Gastrocnemius medialis (tissue), 4 donors: ENCODE measurements around the gene PFDN1. TPM values are rescaled to one million over a fixed set of nuclear protein-coding genes. Genes with fewer than 3 reads are reported as not detected.

Experiments
- ATAC-seq, 2 donors: fragments of 150-250 bp; one replicate each; pipeline ENCODE4 v1.9.1; 2016
- DNase-seq, 2 donors: peaks; one replicate each; pipeline ENCODE4 v3.0.0-alpha.2; 2019
- H3K27ac ChIP-seq, 4 donors: fragments of 200-600 bp; sonication (generic); 1 replicate in 1 of 4; 2 replicates in 3 of 4; pipeline ENCODE4 v1.5.1; 2016 to 2018; ENCODE audit warnings: mild to moderate bottlenecking in 2 of 4, moderate library complexity in 1 of 4
- H3K27me3 ChIP-seq, 3 donors: fragments of 200-600 bp; sonication (generic) in 2 of 3; 1 replicate in 1 of 3; 2 replicates in 2 of 3; pipeline versions ENCODE4 v1.5.1 to v1.6.0; 2016 to 2019; ENCODE audit warnings: mild to moderate bottlenecking in 1 of 3, moderate library complexity in 1 of 3
- H3K36me3 ChIP-seq, 2 donors: fragments of 200-600 bp; sonication (generic) in 1 of 2; one replicate each; pipeline ENCODE4 v1.5.1; 2017 to 2018
- H3K4me1 ChIP-seq, 2 donors: fragments of 200-600 bp; sonication (generic) in 1 of 2; one replicate each; pipeline ENCODE4 v1.5.1; 2016 to 2017; ENCODE audit warnings: mild to moderate bottlenecking in 2 of 2
- H3K4me3 ChIP-seq, 4 donors: fragments of 200-600 bp; sonication (generic) in 3 of 4; 1 replicate in 1 of 4; 2 replicates in 3 of 4; pipeline ENCODE4 v1.5.1; 2016 to 2019; ENCODE audit warnings: mild to moderate bottlenecking in 2 of 4
- H3K9me3 ChIP-seq, 3 donors: fragments of 200-600 bp; sonication (generic) in 2 of 3; 1 replicate in 1 of 3; 2 replicates in 2 of 3; pipeline ENCODE4 v1.5.1; 2016 to 2019
- CTCF ChIP-seq, 5 experiments: fragments of 450-650 bp in 3 of 5; fragments of 200-600 bp in 2 of 5; sonication (generic) in 2 of 5; IDR thresholded peaks in 4 of 5; conservative IDR thresholded peaks in 1 of 5; 1 replicate in 4 of 5; 2 replicates in 1 of 5; pipeline ENCODE4 v1.5.1; 2016 to 2019; ENCODE audit warnings: antibody characterized with exemption in 5 of 5, mild to moderate bottlenecking in 3 of 5, moderate library complexity in 3 of 5
- POLR2A ChIP-seq, 2 donors: fragments of 450-650 bp; IDR thresholded peaks; one replicate each; pipeline ENCODE4 v1.6.1; 2017; ENCODE audit warnings: antibody characterized with exemption in 2 of 2, mild to moderate bottlenecking in 2 of 2, moderate library complexity in 2 of 2
- in situ Hi-C, 4 donors: fragments of 200-750 bp; cut with MboI; loops; one replicate each; pipeline versions ENCODE4 v1.15.0 to v1.8.0; 2017; ENCODE audit warnings: low sequenced_read_pairs in 4 of 4
- intact Hi-C: fragments of 100-400 bp; cut with DNase I; formaldehyde crosslinking; loops from one replicate; pipeline ENCODE4 v1.15.1; 2023; ENCODE audit warnings: low total_unique reads
- total RNA-seq, 4 donors: library from RNA; depleted of rRNA; stranded (reverse); fragments of >200 nt; gene quantifications; one replicate each; pipeline versions ENCODE4 v1.1.0 to v1.2.3, GENCODE V29; 2016

The PFDN1 gene
- total RNA-seq, 4 donors from 2014 or later: 47.9 to 81.0 (median 77.9) TPM

- TF ChIP-seq CTCF (IDR thresholded peaks at IDR 0.05 in 4 of 5, conservative IDR thresholded peaks at IDR 0.05 in 1 of 5) (no peak), POLR2A (IDR thresholded peaks at IDR 0.05) (no peak)
- no peak for ATAC-seq
- peak overlapping the region; percentile 69 to 79 (median 73) for H3K27ac ChIP-seq
- no peak overlapping the region for H3K4me3 ChIP-seq
- DNase-seq: no peak
- H3K9me3 ChIP-seq: no peaks in the 10 kb centered on the region
- in situ Hi-C loops (no loop called here), intact Hi-C loops (no loop called here)
- H3K4me1 ChIP-seq: peaks cover 29 to 45% of the 10 kb centered on the region in 2 donors
- no peaks in the 10 kb centered on the region for H3K27me3 ChIP-seq
- no peaks in the 10 kb centered on the region for H3K36me3 ChIP-seq
These were observed 36.3 kb downstream of the PFDN1 start for GRCh38 chr5:140266471-140267200.

GRCh38 chr5:140265845-140266244 lies 37.1 kb downstream of the PFDN1 start:
- Histone ChIP-seq H3K27me3 (no peaks in the 10 kb centered on the region), H3K9me3 (no peaks in the 10 kb centered on the region), H3K27ac (peak overlapping the region in 3 of 4 donors; percentile 7 to 74 (median 69)), H3K4me3 (no peak overlapping the region), H3K36me3 (no peaks in the 10 kb centered on the region), H3K4me1 (peaks cover 37 to 52% of the 10 kb centered on the region in 2 donors)
- intact Hi-C loops: loop anchor here (2.0 kb wide), 1 partner anchor 19 kb away; no protein-coding TSS in a partner anchor
- no peak for DNase-seq
- TF ChIP-seq CTCF (IDR thresholded peaks at IDR 0.05 in 4 of 5, conservative IDR thresholded peaks at IDR 0.05 in 1 of 5) (no peak), POLR2A (IDR thresholded peaks at IDR 0.05) (no peak)
- no peak for ATAC-seq
- in situ Hi-C loops: no loop called here

GRCh38 chr5:140262839-140263238 lies 40.1 kb downstream of the PFDN1 start:
- H3K27ac ChIP-seq: peak overlapping the region; percentile 86 to 95 (median 89)
- DNase-seq (no peak), ATAC-seq (no peak)
- no peaks in the 10 kb centered on the region for H3K27me3 ChIP-seq
- H3K36me3 ChIP-seq: no peaks in the 10 kb centered on the region
- intact Hi-C loops (loop anchor here (2.0 kb wide), 1 partner anchor 30 kb away; no protein-coding TSS in a partner anchor), in situ Hi-C loops (no loop called here)
- no peaks in the 10 kb centered on the region for H3K9me3 ChIP-seq
- H3K4me3 ChIP-seq: no peak overlapping the region
- TF ChIP-seq POLR2A (IDR thresholded peaks at IDR 0.05) (no peak), CTCF (IDR thresholded peaks at IDR 0.05 in 4 of 5, conservative IDR thresholded peaks at IDR 0.05 in 1 of 5) (no peak)
- H3K4me1 ChIP-seq: peaks cover 43 to 63% of the 10 kb centered on the region in 2 donors

GRCh38 chr5:140262221-140262620 lies 40.7 kb downstream of the PFDN1 start:
- Histone ChIP-seq H3K27ac (peak overlapping the region; percentile 86 to 95 (median 89)), H3K9me3 (no peaks in the 10 kb centered on the region), H3K27me3 (no peaks in the 10 kb centered on the region), H3K36me3 (no peaks in the 10 kb centered on the region), H3K4me3 (no peak overlapping the region), H3K4me1 (peaks cover 37 to 60% of the 10 kb centered on the region in 2 donors)
- DNase-seq (no peak), ATAC-seq (no peak)
- TF ChIP-seq CTCF (IDR thresholded peaks at IDR 0.05 in 4 of 5, conservative IDR thresholded peaks at IDR 0.05 in 1 of 5) (no peak), POLR2A (IDR thresholded peaks at IDR 0.05) (no peak)
- in situ Hi-C loops (no loop called here), intact Hi-C loops (loop anchor here (2.0 kb wide), 1 partner anchor 31 kb away; no protein-coding TSS in a partner anchor)
